Testis (tissue), 3 donors: Measurements from ENCODE around the gene NNAT. TPM values are rescaled to one million over a fixed set of nuclear protein-coding genes. Genes with fewer than 3 reads are reported as not detected.
"Not testable (repeated sequence)": the region's sequence is repeated elsewhere in the genome, so short reads cannot be mapped to it uniquely, and the experiment has no call there.

Source experiments
- DNase-seq: peaks from one replicate; pipeline ENCODE4 v3.0.0-alpha.2; 2019
- H3K27ac ChIP-seq, 2 donors: fragments of 200-600 bp; sonication (generic); one replicate each; pipeline ENCODE4 v1.5.1; 2019
- H3K27me3 ChIP-seq: fragments of 200-600 bp; sonication (generic); one replicate; pipeline ENCODE4 v1.5.1; 2019
- H3K36me3 ChIP-seq: fragments of 200-600 bp; sonication (generic); one replicate; pipeline ENCODE4 v1.5.1; 2017; ENCODE audit warnings: low read depth; ENCODE audit errors: missing control alignments
- H3K4me1 ChIP-seq: fragments of 200-600 bp; sonication (generic); one replicate; pipeline ENCODE4 v1.5.1; 2019
- H3K4me3 ChIP-seq, 2 donors: fragments of 200-600 bp; sonication (generic); one replicate each; pipeline ENCODE4 v1.5.1; 2017 to 2019
- H3K9me3 ChIP-seq: fragments of 200-600 bp; sonication (generic); one replicate; pipeline ENCODE4 v1.5.1; 2017
- POLR2A ChIP-seq: fragments of 450-650 bp; IDR thresholded peaks from one replicate; pipeline ENCODE4 v1.6.1; 2017; ENCODE audit warnings: antibody characterized with exemption, mild to moderate bottlenecking, moderate library complexity
- WGBS, 2 donors: methylation state at CpG; one replicate each; pipeline ENCODE4 v1.1.5; 2018; 5-methylcytosine and 5-hydroxymethylcytosine counted together
- intact Hi-C: fragments of 100-400 bp; cut with DNase I; formaldehyde crosslinking; loops from one replicate; pipeline ENCODE4 v1.15.1; 2023; ENCODE audit warnings: low total_unique reads
- polyA plus RNA-seq: library from polyadenylated mRNA; stranded (reverse); fragments of 350-450 nt; fragmentation: Illumina TruSeq; extraction: RNeasy Lipid Tissue Mini Kit (QIAGEN cat#74804); gene quantifications from one replicate; pipeline ENCODE4 v1.2.3, GENCODE V29; 2014; ENCODE audit warnings: low read depth, low replicate concordance; ENCODE audit not compliant: insufficient read depth
- total RNA-seq, 2 donors: library from RNA; depleted of rRNA; stranded (reverse); fragments of >200 nt; gene quantifications; one replicate each; pipeline ENCODE4 v1.2.3, GENCODE V29; 2016
- TF ChIP-seq, protein P1 (sequence below), 3 experiments: fragments of 450-650 bp in 2 of 3; fragments of 200-600 bp in 1 of 3; sonication (generic) in 1 of 3; IDR thresholded peaks; one replicate each; pipeline ENCODE4 v1.5.1; 2016 to 2019; ENCODE audit warnings: antibody characterized with exemption in 3 of 3, mild to moderate bottlenecking in 2 of 3, moderate library complexity in 1 of 3

NNAT gene
- total and polyA plus RNA-seq, 3 donors from 2014 or later = 6.1 to 8.7 (median 6.2) TPM

DNA sequence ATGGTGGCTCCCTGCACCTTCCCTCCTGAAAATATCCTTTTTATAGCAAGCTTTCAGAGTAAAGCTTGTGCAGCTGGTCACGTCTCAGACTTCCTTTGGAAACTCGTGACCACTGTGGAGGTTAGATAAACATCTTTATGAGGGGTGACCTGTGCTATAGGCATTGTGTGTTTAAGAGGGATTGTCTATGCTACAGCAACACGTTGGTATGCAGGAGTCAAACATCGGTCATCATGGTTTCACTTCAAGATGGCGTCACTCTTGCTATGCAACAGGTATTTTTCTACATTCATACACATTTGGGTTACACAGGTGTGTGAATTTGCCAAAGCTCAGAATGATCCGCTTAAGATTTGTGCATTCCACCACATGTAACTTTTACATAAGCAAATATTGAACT, 21.2 kb downstream of the NNAT start:
- WGBS, 2 donors = 72 to 76% methylated on average over 6 of the region's 6 CpGs
- no peaks in the 10 kb centered on the region for H3K36me3 ChIP-seq
- intact Hi-C loops = no loop called here
- H3K9me3 ChIP-seq = no peaks in the 10 kb centered on the region
- no peak overlapping the region for H3K4me3 ChIP-seq
- no peak overlapping the region for H3K27ac ChIP-seq
- H3K4me1 ChIP-seq = no peaks in the 10 kb centered on the region
- no peak for TF ChIP-seq POLR2A
- TF ChIP-seq, protein P1, sequence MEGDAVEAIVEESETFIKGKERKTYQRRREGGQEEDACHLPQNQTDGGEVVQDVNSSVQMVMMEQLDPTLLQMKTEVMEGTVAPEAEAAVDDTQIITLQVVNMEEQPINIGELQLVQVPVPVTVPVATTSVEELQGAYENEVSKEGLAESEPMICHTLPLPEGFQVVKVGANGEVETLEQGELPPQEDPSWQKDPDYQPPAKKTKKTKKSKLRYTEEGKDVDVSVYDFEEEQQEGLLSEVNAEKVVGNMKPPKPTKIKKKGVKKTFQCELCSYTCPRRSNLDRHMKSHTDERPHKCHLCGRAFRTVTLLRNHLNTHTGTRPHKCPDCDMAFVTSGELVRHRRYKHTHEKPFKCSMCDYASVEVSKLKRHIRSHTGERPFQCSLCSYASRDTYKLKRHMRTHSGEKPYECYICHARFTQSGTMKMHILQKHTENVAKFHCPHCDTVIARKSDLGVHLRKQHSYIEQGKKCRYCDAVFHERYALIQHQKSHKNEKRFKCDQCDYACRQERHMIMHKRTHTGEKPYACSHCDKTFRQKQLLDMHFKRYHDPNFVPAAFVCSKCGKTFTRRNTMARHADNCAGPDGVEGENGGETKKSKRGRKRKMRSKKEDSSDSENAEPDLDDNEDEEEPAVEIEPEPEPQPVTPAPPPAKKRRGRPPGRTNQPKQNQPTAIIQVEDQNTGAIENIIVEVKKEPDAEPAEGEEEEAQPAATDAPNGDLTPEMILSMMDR (IDR thresholded peaks at IDR 0.05) = no peak
- no peak for DNase-seq
- no peaks in the 10 kb centered on the region for H3K27me3 ChIP-seq

DNA sequence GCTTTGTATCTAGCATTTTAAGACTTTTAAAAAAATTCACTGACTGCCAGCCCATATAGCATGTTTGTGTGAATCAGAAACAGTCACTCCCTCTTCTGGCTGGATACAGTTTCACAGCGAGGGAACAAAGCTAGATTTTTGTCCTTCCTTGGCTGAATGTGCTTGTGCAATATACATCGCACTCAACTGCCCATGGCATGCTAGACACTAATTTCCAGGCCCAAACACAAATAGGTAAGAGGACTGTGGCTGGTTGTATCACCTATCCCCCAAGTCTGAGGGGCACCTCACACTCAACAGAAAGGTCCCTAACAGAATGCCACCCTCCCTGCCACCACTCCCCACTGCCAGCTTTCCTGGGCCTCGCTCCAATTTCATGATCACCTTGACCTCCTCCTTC, 22.8 kb downstream of the NNAT start:
- Histone ChIP-seq H3K4me1 (no peaks in the 10 kb centered on the region), H3K27me3 (no peaks in the 10 kb centered on the region), H3K4me3 (no peak overlapping the region), H3K9me3 (no peaks in the 10 kb centered on the region), H3K27ac (no peak overlapping the region), H3K36me3 (no peaks in the 10 kb centered on the region)
- DNase-seq = no peak
- TF ChIP-seq, protein P1 (IDR thresholded peaks at IDR 0.05) = peak in 2 of 3 experiments; percentile 19 to 30
- no peak for TF ChIP-seq POLR2A
- WGBS, 2 donors = 58 to 59% methylated on average over 3 of the region's 3 CpGs
- intact Hi-C loops = no loop called here

DNA sequence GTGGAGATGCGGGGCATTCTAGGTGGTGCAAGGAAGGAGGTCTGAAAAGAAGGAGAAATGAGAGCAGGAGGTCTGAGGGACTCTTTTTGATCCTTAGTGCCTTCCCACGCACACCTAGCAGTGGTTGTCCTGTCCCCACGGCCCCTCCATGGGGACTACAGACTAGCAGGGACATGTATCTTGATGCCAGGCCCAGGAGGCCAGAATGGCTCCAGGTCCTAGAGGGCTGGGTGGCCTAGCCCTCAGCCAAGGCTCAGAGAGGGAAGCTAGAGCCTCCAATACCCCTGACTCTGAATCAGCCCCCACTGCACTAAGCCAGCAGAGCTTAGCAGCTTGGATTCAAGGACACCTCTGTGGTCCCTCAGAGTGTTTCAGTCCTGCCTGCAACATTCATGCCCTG, 23.3 kb downstream of the NNAT start:
- WGBS, 2 donors = 78 to 93% methylated on average over 3 of the region's 3 CpGs
- Histone ChIP-seq H3K9me3 (no peaks in the 10 kb centered on the region), H3K36me3 (no peaks in the 10 kb centered on the region), H3K4me1 (no peaks in the 10 kb centered on the region), H3K27ac (no peak overlapping the region), H3K27me3 (no peaks in the 10 kb centered on the region), H3K4me3 (no peak overlapping the region)
- no peak for DNase-seq
- TF ChIP-seq POLR2A = no peak
- TF ChIP-seq, protein P1 (IDR thresholded peaks at IDR 0.05) = no peak
- intact Hi-C loops = no loop called here

DNA sequence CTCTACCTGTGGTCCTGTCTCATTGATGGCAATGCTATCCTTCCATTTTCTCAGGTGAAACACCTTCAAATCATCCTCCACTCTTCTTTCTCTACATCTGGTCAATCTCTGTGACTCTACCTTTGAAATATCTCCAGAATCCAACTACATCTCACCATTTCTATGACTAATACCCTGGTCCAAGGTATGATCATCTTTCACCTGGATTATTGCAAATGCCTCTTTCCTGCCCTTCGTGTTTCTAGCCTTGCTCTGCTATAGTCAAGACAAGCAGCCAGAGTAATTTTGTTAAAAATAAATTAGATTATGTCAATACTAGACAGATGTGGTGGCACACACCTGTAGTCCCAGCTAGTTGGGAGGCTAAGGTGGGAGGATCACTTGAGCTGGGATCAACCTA, 24.5 kb downstream of the NNAT start:
- Histone ChIP-seq H3K4me1 (no peaks in the 10 kb centered on the region), H3K4me3 (no peak overlapping the region), H3K9me3 (no peaks in the 10 kb centered on the region), H3K36me3 (no peaks in the 10 kb centered on the region), H3K27me3 (no peaks in the 10 kb centered on the region), H3K27ac (no peak overlapping the region)
- peak; percentile 6 for DNase-seq
- 83 to 88% methylated on average over 1 of the region's 1 CpG for WGBS, 2 donors
- intact Hi-C loops = no loop called here
- TF ChIP-seq, protein P1 (IDR thresholded peaks at IDR 0.05) = no peak
- TF ChIP-seq POLR2A = no peak

DNA sequence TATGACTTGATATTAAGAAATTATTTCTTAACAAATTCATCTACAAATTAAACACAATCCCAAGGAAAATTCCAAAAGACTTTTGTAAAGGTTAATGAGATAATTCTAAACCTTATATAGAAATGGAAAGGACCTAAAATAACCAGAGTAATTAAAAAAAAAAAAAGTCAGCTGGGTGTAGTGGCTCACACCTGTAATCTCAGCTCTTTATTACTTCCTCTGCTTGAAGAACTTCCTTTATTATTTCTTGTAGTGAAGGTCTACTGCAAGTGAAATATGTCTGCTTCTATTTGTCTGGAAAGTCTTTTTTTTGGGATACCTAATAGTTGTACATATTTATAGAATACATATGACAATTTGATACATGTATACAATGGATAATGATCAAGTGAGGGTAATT, 26.9 kb downstream of the NNAT start:
- Histone ChIP-seq H3K4me3 (no peak overlapping the region), H3K9me3 (no peaks in the 10 kb centered on the region), H3K27ac (no peak overlapping the region), H3K4me1 (no peaks in the 10 kb centered on the region), H3K36me3 (no peaks in the 10 kb centered on the region), H3K27me3 (no peaks in the 10 kb centered on the region)
- intact Hi-C loops = no loop called here
- TF ChIP-seq POLR2A = no peak
- TF ChIP-seq, protein P1 (IDR thresholded peaks at IDR 0.05) = no peak
- DNase-seq = no peak

DNA sequence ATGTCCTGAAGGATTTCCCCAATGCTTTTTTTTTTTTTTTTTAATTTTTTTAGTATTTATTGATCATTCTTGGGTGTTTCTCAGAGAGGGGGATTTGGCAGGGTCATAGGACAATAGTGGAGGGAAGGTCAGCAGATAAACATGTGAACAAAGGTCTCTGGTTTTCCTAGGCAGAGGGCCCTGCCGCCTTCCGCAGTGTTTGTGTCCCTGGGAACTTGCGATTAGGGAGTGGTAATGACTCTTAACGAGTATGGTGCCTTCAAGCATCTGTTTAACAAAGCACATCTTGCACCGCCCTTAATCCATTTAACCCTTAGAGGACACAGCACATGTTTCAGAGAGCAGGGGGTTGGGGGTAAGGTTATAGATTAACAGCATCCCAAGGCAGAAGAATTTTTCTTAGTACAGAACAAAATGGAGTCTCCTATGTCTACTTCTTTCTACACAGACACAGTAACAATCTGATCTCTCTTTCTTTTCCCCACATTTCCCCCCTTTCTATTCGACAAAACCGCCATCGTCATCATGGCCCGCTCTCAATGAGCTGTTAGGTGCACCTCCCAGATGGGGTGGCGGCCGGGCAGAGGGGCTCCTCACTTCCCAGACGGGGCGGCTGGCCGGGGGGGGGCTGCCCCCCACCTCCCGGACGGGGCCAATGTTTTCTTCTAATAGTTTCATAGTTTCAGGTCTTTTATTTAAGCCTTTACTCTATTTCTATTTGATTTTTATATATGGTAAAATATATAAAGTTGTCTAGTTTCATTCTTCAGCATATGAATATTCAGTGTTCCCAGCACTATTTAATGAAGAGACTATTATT, 29.3 kb downstream of the NNAT start:
- H3K9me3 ChIP-seq, H3K27ac ChIP-seq, H3K4me3 ChIP-seq, H3K36me3 ChIP-seq, H3K4me1 ChIP-seq, H3K27me3 ChIP-seq, intact Hi-C loops, DNase-seq: not testable (repeated sequence)
- 64% methylated on average over 16 of the region's 16 CpGs for WGBS, 2 donors

DNA sequence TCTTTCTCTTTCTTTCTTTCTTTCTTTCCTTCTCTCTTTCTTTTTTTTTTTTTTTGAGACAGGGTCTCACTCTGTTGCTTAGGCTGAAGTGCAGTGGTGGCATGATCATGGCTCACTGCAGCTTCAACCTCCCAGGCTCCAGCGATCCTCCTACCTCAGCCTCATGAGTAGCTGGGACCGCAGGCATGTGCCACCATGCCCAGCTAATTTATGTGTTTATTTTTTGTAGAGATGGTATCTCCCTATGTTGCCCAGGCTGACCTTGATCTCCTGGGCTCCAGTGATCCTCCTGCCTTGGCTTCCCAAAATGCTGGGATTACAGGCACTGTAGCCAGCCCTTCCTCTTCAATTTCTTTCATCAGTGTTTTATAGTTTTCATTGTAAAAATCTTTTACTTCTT, 30.6 kb downstream of the NNAT start:
- H3K36me3 ChIP-seq, H3K4me1 ChIP-seq, DNase-seq, H3K9me3 ChIP-seq, intact Hi-C loops, H3K4me3 ChIP-seq, H3K27ac ChIP-seq, H3K27me3 ChIP-seq: not testable (repeated sequence)
- WGBS, 2 donors = 71 to 73% methylated on average over 2 of the region's 2 CpGs
